Breast epithelium (tissue), 3 donors: ENCODE measurements around the gene TFF2.

Source experiments
- CTCF ChIP-seq, 3 donors: fragments of 450-650 bp; IDR thresholded peaks; one replicate each; pipeline ENCODE4 v1.5.1; 2016 to 2017; ENCODE audit warnings: antibody characterized with exemption in 3 of 3, mild to moderate bottlenecking in 3 of 3, moderate library complexity in 3 of 3
- POLR2A ChIP-seq: fragments of 450-650 bp; IDR thresholded peaks from one replicate; pipeline ENCODE4 v1.6.1; 2016; ENCODE audit warnings: antibody characterized with exemption, mild to moderate bottlenecking, moderate library complexity
- POLR2AphosphoS5 ChIP-seq, 3 donors: sonication (generic); formaldehyde crosslinking; IDR thresholded peaks; one replicate each; pipeline ENCODE4 v1.6.1; 2017; ENCODE audit warnings: antibody characterized with exemption in 3 of 3

- peak in 1 of 3 donors; percentile 37 for TF ChIP-seq CTCF (IDR thresholded peaks at IDR 0.05)
- no peak for TF ChIP-seq POLR2A
- TF ChIP-seq POLR2AphosphoS5 (IDR thresholded peaks at IDR 0.05): no peak
Observed at GRCh38 chr21:42376338-42376982, 25.7 kb upstream of the TFF2 start.
